ENCODE measurements around the gene CARD11.
"Not testable (repeated sequence)": the region's sequence is repeated elsewhere in the genome, so short reads cannot be mapped to it uniquely, and the experiment has no call there.

The CARD11 gene

GRCh38 chr7:2922866-2923265 is 120.8 kb downstream of the CARD11 start:
- TF ChIP-seq CTCF (IDR thresholded peaks at IDR 0.05; ENCODE audit: insufficient read depth, missing control alignments): no peak
- FAIRE-seq (no peak), DNase-seq (ENCODE audit: insufficient read length, low spot score) (no peak)

GRCh38 chr7:2922348-2922691 is 121.3 kb downstream of the CARD11 start:
- DNase-seq (ENCODE audit: insufficient read length, low spot score): no peak
- no peak for FAIRE-seq
- TF ChIP-seq CTCF (IDR thresholded peaks at IDR 0.05; ENCODE audit: insufficient read depth, missing control alignments): no peak

GRCh38 chr7:2921653-2922347 is 121.9 kb downstream of the CARD11 start:
- peak; percentile 11 for TF ChIP-seq CTCF (IDR thresholded peaks at IDR 0.05; ENCODE audit: insufficient read depth, missing control alignments)
- DNase-seq (ENCODE audit: insufficient read length, low spot score): no peak
- FAIRE-seq: no peak

GRCh38 chr7:2920956-2921652 is 122.6 kb downstream of the CARD11 start:
- no peak for TF ChIP-seq CTCF (IDR thresholded peaks at IDR 0.05; ENCODE audit: insufficient read depth, missing control alignments)
- FAIRE-seq (no peak), DNase-seq (ENCODE audit: insufficient read length, low spot score) (no peak)

GRCh38 chr7:2920480-2920879 is 123.2 kb downstream of the CARD11 start:
- FAIRE-seq; DNase-seq (ENCODE audit: insufficient read length, low spot score): not testable (repeated sequence)

GRCh38 chr7:2920041-2920440 is 123.6 kb downstream of the CARD11 start:
- no peak for TF ChIP-seq CTCF (IDR thresholded peaks at IDR 0.05; ENCODE audit: insufficient read depth, missing control alignments)
- no peak for FAIRE-seq

GRCh38 chr7:2919256-2919655 is 124.4 kb downstream of the CARD11 start:
- DNase-seq (ENCODE audit: insufficient read length, low spot score) (no peak), FAIRE-seq (no peak)
- TF ChIP-seq CTCF (IDR thresholded peaks at IDR 0.05; ENCODE audit: insufficient read depth, missing control alignments): no peak

More at GRCh38 chr7:2920041-2920440, 123.6 kb downstream of the CARD11 start:
- DNase-seq (ENCODE audit: insufficient read length, low spot score): no peak
